GM12872 (cell line): Measurements from ENCODE around the gene UMAD1.

ENCODE experiments used
- TF ChIP-seq, protein P1 (sequence below): IDR thresholded peaks from 3 replicates; pipeline ENCODE4 v1.5.1; 2011; ENCODE audit warnings: low read depth, mild to moderate bottlenecking, low read length, moderate library complexity; ENCODE audit not compliant: insufficient read depth

The UMAD1 gene

DNA sequence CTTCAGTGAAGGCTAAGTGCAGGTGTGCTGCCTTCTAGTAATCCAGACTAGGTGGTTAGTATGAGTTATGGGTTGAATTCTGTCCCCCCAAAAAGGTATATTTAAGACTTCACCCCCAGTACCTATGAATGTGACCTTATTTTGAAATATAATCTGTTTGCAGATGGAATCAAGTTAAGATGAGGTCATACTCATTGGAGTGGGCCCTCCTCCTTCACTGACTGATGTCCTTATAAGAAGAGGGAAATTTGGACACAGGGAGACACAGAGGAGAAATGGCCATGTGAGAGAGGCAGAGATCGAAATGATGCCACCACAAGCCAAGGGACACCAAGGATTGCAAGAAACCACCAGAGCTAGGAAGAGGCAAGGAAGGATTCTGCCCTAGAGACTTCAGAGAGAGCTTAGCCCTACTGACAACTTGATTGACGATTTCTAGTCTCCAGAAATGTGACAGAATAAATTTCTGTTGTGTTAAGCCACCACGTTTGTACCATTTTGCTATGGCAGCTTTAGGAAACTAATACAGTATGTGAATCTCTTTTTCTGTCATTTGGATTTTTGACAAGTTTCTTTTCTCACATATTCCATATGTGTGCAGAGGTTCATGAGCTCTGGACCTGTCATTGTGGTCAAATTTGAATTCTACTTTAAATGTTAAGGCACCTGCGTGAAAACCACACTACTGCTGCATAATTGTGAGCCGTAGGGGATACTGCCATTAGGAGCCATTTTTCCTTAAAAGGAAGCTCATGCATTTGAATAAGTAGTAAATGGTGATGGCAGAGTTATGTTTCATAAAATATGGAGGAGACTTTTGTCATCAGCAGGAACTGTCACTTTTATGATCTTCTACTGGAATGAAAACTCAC, 80.4 kb downstream of the UMAD1 start:
- TF ChIP-seq, protein P1, sequence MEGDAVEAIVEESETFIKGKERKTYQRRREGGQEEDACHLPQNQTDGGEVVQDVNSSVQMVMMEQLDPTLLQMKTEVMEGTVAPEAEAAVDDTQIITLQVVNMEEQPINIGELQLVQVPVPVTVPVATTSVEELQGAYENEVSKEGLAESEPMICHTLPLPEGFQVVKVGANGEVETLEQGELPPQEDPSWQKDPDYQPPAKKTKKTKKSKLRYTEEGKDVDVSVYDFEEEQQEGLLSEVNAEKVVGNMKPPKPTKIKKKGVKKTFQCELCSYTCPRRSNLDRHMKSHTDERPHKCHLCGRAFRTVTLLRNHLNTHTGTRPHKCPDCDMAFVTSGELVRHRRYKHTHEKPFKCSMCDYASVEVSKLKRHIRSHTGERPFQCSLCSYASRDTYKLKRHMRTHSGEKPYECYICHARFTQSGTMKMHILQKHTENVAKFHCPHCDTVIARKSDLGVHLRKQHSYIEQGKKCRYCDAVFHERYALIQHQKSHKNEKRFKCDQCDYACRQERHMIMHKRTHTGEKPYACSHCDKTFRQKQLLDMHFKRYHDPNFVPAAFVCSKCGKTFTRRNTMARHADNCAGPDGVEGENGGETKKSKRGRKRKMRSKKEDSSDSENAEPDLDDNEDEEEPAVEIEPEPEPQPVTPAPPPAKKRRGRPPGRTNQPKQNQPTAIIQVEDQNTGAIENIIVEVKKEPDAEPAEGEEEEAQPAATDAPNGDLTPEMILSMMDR = no peak

- TF ChIP-seq, protein P1 = no peak
Observed at GRCh38 chr7:7731732-7732131, 91.2 kb downstream of the UMAD1 start.

- TF ChIP-seq, protein P1 = no peak
Observed at GRCh38 chr7:7732621-7733281, 92.2 kb downstream of the UMAD1 start.

GRCh38 chr7:7736671-7737070, 96.1 kb downstream of the UMAD1 start:
- TF ChIP-seq, protein P1 = no peak

DNA sequence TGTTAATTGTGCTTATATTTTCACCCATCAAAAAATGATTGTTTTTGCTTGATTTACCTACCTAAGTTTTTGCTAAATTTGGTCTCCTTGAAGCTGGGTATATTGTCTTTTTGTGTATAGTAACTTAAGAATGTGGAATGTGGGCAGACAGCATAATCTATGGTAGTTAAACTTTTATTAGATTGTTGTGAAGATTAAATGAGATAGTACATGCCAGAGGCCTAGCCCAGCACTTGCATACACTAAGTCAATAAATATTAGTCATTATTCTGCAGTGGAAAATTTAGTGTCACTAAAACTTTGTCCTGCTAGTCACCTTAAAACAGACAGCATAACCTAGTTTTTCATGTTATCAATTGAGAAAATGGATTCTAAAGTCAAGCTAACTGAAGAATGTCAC, 97.1 kb downstream of the UMAD1 start:
- TF ChIP-seq, protein P1 = no peak

DNA sequence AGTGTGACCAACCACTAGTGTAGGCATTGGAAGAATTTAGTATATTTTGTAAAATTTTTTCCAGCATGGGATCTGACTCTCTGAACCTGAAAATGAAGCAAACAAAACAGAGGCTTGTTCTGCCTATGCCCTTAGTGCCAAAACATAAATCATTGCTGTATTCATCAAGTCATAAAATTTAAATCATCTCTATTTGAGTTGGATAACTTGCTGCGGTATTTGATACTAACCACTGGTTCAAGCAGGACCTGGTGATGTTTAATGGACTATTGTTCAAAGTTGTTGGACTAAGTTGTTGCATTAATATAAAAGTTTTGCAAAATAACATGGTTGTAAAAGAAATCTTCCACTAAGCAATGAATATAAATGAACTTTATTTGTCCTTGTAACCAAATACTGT, 97.6 kb downstream of the UMAD1 start:
- TF ChIP-seq, protein P1 = no peak

DNA sequence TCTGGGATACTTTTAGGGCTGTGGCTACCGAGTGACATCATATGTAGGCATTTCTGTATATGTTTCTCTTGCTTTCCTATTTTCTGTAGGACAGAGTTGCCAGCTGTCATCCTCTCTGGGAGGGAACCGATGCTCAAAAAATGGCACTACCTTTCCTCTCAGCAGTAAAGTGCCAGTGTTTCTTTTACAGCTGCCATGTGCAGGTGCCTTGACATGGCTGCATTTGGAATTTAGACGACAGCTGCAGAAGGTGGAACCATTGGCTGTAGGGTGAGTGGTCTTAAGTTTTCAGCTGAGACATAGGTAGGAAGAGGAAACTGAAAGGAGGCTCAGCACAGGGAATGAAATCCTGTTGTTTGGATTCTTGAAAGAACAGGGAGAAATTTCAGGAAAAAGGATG, 98.1 kb downstream of the UMAD1 start:
- TF ChIP-seq, protein P1 = no peak
